Fibroblast of the conjunctiva (primary cell): ENCODE results near the gene PIP5K1A.
A peak's percentile ranks its signal among the peaks of the same experiment; 100 is the strongest.
"Not testable (repeated sequence)": the region's sequence is repeated elsewhere in the genome, so short reads cannot be mapped to it uniquely, and the experiment has no call there.

Source experiments
- DNase-seq: peaks from one replicate; pipeline ENCODE4 v3.0.0-alpha.2; 2010; ENCODE audit warnings: low read depth

Gene PIP5K1A, protein sequence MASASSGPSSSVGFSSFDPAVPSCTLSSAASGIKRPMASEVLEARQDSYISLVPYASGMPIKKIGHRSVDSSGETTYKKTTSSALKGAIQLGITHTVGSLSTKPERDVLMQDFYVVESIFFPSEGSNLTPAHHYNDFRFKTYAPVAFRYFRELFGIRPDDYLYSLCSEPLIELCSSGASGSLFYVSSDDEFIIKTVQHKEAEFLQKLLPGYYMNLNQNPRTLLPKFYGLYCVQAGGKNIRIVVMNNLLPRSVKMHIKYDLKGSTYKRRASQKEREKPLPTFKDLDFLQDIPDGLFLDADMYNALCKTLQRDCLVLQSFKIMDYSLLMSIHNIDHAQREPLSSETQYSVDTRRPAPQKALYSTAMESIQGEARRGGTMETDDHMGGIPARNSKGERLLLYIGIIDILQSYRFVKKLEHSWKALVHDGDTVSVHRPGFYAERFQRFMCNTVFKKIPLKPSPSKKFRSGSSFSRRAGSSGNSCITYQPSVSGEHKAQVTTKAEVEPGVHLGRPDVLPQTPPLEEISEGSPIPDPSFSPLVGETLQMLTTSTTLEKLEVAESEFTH

DNA sequence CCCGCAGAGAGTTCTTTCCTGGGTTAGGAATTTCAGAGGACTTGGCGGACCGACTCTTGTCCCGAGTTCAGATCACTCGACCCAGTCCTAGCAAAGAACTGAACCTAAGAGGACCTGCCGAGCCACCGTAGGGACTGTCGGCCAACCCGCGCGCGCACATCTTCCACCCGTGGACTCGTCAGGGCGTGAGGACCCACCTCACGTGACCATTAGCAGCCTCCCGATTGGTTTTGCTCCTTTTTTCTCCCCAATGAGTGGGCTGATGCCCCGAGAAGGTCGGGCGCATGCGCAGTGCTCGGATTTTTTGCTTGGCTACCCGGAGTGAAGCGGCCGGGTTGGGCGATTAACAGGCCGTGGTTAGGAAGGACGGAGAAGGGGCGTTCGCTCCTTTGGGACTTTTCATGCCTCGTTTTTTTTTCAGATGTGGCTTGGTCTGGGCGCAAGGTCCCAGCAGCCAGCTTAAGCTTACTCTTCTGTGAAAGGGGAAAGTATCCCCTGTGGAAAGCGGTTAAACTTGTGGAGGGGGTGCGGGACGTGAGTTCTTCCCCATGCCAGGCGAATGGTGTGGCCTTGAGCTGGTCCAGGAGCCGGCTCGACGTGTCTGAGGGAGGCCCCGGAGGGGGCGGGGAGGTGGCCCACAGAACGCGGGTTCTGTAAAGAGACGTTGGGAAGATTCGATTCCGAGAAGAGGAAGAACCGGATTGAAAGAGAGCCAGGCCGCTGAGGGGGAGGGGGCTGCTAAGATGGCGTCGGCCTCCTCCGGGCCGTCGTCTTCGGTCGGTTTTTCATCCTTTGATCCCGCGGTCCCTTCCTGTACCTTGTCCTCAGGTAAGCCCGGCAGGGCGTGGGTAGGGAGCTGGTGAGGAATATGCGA is at the start of gene PIP5K1A:
PIP5K1A (plus strand) TSS at position 299 of the 874 bp plus-strand sequence; CDS start at position 744, 445 bp downstream.
- peak; percentile 98 for DNase-seq

- DNase-seq: no peak
Observed at GRCh38 chr1:151156515-151156819, 41.9 kb upstream of the PIP5K1A start, which contains the start of gene TNFAIP8L2. TNFAIP8L2 (plus strand) TSS chr1:151156649; CDS start chr1:151158698, 2,049 bp downstream.

DNA sequence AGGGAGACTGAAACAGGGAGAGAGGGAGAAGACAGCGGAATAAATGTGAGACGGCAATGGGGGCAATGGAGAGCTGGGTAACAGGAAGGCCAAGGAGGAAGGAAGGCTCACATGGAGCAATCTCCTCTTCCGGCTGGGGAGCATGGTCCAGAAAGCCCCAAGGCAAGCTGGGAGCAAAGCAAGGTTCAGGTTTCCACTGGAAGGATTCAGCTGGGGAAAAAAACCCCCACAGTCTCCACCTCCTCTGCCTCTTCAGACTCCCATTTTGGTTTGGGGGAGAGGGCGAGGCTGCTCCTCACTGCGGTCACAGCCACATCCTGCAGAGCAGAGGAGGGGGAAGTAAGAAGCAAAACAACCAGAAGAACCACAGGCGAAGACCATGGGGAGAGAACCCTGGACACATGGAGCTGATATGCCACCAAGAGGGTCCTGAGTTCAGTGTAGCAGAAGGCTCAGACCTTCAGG is 41.3 kb upstream of the PIP5K1A start:
- no peak for DNase-seq

DNA sequence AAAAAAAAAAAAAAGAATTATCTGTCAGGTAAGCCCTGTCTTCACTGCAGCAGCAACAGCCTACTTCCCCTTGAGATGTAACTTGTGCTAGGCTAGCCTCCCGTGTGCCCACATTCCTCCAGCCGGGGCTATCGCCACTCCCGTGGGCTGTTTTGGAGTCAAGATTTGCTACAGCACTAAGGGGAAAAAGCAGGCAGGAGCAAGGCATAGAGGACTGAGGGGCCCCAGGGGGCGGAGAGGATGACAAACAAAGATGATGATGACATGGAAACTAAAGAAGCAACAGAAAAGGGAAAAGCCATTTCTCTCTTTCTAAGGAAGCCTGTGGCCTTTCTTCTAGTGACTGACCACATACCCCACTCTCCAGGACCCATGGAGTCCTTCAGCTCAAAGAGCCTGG is 40.0 kb upstream of the PIP5K1A start:
- no peak for DNase-seq

GRCh38 chr1:151158751-151159251 is 39.6 kb upstream of the PIP5K1A start:
- DNase-seq: no peak

DNA sequence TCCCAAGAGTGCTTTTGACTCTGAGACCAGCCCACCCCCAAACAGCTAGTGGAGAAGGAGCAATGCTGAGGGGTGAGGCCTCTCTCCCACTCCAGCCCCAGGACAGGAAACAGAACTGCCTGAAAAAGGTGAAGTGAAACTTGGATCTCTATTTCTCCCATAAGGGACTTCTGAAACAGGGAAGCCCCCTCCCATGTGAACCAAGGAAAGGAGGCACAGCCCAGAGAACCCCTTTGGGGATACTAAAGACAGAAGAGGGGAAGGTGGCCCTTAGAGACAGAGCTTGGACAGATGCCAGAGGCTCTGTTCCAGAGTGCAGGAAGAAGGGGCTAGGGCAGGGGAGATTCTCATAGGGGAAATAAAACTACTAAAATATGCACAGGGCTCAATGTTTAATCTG is 39.0 kb upstream of the PIP5K1A start:
- no peak for DNase-seq

- DNase-seq: no peak
Observed at GRCh38 chr1:151164732-151165280, 33.5 kb upstream of the PIP5K1A start.

DNA sequence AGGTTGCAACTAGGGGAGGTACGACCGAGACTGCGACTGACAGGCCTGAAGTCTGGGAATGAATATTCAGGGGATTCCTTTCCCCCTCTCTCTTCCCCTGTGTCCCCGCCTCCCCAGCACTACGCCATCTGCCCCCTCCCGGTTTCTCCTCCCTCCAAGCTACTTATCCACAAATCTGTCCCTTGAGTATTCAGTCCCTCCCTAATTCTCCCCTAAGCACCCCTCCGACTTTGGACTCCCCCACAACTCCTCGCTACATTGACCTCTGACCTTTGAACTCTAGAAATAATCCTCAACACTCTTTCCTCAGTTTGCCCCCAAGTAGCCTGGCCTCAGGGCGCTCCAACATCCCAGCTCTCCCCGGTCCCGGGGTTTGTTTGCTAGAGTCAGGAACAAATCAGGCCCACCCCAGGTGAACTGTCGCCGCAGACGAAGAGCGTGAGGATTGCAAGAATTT is 33.0 kb upstream of the PIP5K1A start:
- peak; percentile 48 for DNase-seq

GRCh38 chr1:151165738-151166504 is 32.4 kb upstream of the PIP5K1A start, which contains the start of the genes LYSMD1 and SCNM1:
LYSMD1 (minus strand) TSS chr1:151165902; CDS start chr1:151165258, 644 bp downstream.
SCNM1 (plus strand) TSS chr1:151166144; CDS start chr1:151166153, 9 bp downstream.
- DNase-seq: peak; percentile 96

DNA sequence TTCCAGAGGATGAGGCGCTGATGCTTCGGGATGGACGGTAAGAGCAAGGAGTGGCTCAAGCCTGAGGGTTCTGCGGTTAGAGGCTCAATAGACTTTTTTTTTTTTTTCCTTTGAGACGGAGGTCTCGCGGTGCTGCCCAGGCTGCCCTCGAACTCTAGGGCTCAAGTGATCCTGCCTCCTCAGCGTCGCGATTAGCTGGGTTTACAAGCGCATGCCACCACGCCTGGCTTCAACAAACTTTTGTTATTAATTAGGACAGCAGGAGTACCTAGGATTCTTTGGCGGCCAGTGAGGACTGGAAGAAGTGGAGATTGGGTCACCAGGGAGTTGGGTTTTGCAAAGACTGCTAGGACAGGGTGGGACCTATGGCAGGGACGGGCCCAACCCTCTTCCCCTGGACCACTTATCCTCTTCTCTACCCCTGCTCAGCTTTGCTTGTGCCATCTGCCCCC is 31.8 kb upstream of the PIP5K1A start:
- peak; percentile 26 for DNase-seq

DNA sequence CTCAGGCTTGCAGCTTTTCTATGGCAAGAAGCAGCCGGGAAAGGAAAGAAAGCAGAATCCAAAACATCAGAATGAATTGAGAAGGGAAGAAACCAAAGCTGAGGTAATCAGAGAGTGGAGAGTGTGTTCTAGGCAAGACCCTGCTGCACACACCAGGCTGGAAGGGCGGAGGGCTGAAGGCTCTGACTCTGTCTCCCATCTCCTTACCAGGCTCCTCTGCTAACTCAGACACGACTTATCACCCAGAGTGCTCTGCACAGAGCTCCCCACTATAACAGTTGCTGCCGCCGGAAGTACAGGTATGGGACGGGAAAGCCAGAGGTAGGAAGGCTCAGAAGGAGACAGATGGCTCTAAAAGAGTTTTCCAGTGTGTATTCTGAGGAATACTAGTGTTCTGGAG is 31.2 kb upstream of the PIP5K1A start:
- no peak for DNase-seq

GRCh38 chr1:151171190-151171589 is 27.2 kb upstream of the PIP5K1A start:
- no peak for DNase-seq

- DNase-seq: no peak
Observed at GRCh38 chr1:151175041-151175741, 23.2 kb upstream of the PIP5K1A start.

- DNase-seq: no peak
Observed at GRCh38 chr1:151175863-151176262, 22.5 kb upstream of the PIP5K1A start, which contains the start of gene TMOD4. TMOD4 (minus strand) TSS chr1:151175981; CDS start chr1:151174875, 1,106 bp downstream.

GRCh38 chr1:151176514-151177045 is 21.8 kb upstream of the PIP5K1A start:
- DNase-seq: no peak

DNA sequence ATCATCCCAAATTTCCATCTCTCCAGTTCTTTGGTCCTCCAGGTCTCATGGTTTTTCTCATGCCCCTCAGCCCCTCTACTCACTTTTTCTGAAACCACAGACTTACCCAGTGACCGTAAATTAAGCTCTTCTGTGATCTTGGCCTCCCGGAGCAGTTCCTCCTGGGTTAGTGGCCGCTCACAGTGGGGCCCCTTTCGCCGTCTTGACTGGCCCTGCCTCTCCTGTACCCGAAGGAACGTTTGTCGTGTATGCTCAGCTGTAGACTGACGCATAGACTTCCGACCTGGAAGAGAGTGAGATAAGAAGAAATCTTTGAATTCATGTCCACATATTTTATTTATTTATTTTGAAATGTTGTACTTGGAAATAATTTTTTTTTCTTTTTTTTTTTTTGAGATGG is 14.1 kb upstream of the PIP5K1A start:
- no peak for DNase-seq

- no peak for DNase-seq
Observed at GRCh38 chr1:151187205-151187604, 11.1 kb upstream of the PIP5K1A start.

- DNase-seq: not testable (repeated sequence)
Observed at GRCh38 chr1:151188667-151189066, 9.7 kb upstream of the PIP5K1A start.

GRCh38 chr1:151189637-151190445 is 8.5 kb upstream of the PIP5K1A start, which contains the start of gene VPS72:
VPS72 (minus strand) TSS chr1:151190197; CDS start chr1:151190121, 76 bp downstream.
- DNase-seq: peak; percentile 79
